Fibroblast of the aortic adventitia (primary cell): ENCODE data around the gene ACKR3. TPM values are rescaled to one million over a fixed set of nuclear protein-coding genes. Genes with fewer than 3 reads are reported as not detected.

Experiments
- DNase-seq: peaks from one replicate; pipeline ENCODE4 v3.0.0-alpha.2; 2010; ENCODE audit warnings: low read depth
- H3K4me3 ChIP-seq: 2 replicates; pipeline ENCODE4 v1.5.1; 2011; ENCODE audit warnings: low read depth, mild to moderate bottlenecking, control low read depth, low read length, moderate library complexity
- CTCF ChIP-seq: IDR thresholded peaks from 2 replicates; pipeline ENCODE4 v1.5.1; 2011; ENCODE audit warnings: mild to moderate bottlenecking, low read length, control low read depth, inconsistent platforms; ENCODE audit not compliant: insufficient read depth
- total RNA-seq: library from RNA; depleted of rRNA; stranded (reverse); fragments of >200 nt; gene quantifications from 2 replicates; pipeline ENCODE4 v1.2.3, GENCODE V29; 2012; ENCODE audit warnings: low replicate concordance

The ACKR3 gene
- total RNA-seq, 1 donor: 0.72 TPM

DNA sequence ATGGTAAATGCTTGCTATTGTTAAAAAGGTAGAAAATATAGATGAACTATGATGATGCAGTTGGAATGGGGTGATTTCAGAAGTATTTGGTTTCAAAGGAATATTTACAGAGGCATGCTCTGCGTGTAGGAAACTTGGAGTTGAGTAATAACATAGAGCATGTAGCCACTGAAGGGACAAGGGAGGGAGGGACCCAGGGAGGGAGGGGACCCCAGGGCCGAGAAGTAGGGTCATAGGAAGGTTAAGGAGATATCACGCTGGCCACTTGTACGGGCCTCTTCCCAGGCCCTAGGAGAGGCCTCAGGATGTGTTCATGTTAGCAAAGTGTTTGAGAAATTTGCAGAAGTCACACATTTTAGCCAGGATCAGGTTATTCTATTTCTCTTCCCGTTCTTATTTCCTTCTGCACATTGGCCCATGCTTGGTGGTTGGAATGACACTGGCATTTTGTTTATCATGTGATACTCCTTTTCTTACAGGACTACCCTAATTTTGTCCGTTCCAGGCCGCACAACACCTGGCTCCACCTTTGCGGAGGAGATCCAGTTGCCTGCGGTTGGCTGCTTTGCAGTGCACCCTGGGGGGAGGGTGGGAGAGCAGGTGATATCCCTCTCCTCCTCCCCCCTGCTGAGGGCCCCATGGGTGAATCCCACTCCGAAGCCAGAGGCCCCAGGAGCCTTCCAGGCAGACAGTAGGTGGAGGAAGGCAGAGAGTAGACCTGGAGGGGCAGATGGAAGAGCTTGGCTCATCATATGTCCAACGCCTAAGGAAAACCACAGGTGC is 16.9 kb upstream of the ACKR3 start:
- DNase-seq: no peak
- no peak for TF ChIP-seq CTCF
- no peak overlapping the region for H3K4me3 ChIP-seq

GRCh38 chr2:236553522-236553921 is 16.1 kb upstream of the ACKR3 start:
- TF ChIP-seq CTCF: no peak
- no peak for DNase-seq
- no peak overlapping the region for H3K4me3 ChIP-seq

GRCh38 chr2:236554629-236555282 is 14.9 kb upstream of the ACKR3 start:
- no peak overlapping the region for H3K4me3 ChIP-seq
- no peak for DNase-seq
- TF ChIP-seq CTCF: no peak

DNA sequence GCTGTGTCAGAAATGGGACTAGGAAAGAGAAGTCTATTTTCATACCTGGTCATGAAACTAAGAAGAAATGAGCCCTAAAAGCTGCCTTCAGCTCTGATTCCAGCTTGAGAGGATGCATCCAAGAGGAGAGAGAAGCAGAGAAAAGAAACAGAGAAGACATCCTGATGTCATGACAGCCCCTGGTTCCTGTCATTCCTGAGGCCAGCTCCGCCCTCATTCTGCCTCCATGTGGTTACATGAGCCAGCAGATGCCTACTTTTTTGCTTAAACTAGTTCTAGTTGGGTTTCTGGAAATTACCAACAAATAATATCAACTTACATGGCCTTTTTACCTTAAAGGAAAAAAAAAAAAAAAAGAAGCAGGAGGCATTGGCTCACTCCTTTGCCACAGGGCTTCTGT is 14.1 kb upstream of the ACKR3 start:
- no peak for TF ChIP-seq CTCF
- no peak for DNase-seq
- H3K4me3 ChIP-seq: no peak overlapping the region

GRCh38 chr2:236557306-236558030 is 12.2 kb upstream of the ACKR3 start:
- H3K4me3 ChIP-seq: no peak overlapping the region
- no peak for DNase-seq
- no peak for TF ChIP-seq CTCF

GRCh38 chr2:236558036-236558435 is 11.6 kb upstream of the ACKR3 start:
- TF ChIP-seq CTCF: no peak
- DNase-seq: no peak
- H3K4me3 ChIP-seq: no peak overlapping the region
